Breast epithelium (tissue), 4 donors: Measurements from ENCODE around the gene KIFC1. TPM values are rescaled to one million over a fixed set of nuclear protein-coding genes. Genes with fewer than 3 reads are reported as not detected.

Experiments used
- DNase-seq, 2 donors: peaks; one replicate each; pipeline ENCODE4 v3.0.0-alpha.2; 2019; ENCODE audit warnings: low spot score in 2 of 2
- H3K27ac ChIP-seq, 2 donors: fragments of 200-600 bp; sonication (generic) in 1 of 2; one replicate each; pipeline ENCODE4 v1.5.1; 2016 to 2019; ENCODE audit warnings: mild to moderate bottlenecking in 1 of 2
- H3K27me3 ChIP-seq, 2 donors: fragments of 200-600 bp; sonication (generic) in 1 of 2; one replicate each; pipeline versions ENCODE4 v1.5.1 to v1.6.0; 2017 to 2019; ENCODE audit warnings: control low read depth in 1 of 2, mild to moderate bottlenecking in 1 of 2
- H3K36me3 ChIP-seq: fragments of 200-600 bp; one replicate; pipeline ENCODE4 v1.5.1; 2019
- H3K4me1 ChIP-seq, 2 donors: fragments of 200-600 bp; sonication (generic); one replicate each; pipeline ENCODE4 v1.5.1; 2016 to 2019; ENCODE audit warnings: control low read depth in 1 of 2
- H3K4me3 ChIP-seq, 3 donors: fragments of 200-600 bp; sonication (generic); 1 replicate in 2 of 3; 2 replicates in 1 of 3; pipeline ENCODE4 v1.5.1; 2016 to 2019; ENCODE audit warnings: mild to moderate bottlenecking in 3 of 3, moderate library complexity in 2 of 3
- H3K9me3 ChIP-seq, 2 donors: fragments of 200-600 bp; sonication (generic) in 1 of 2; one replicate each; pipeline ENCODE4 v1.5.1; 2016 to 2019; ENCODE audit warnings: control low read depth in 1 of 2
- CTCF ChIP-seq, 3 donors: fragments of 450-650 bp; IDR thresholded peaks; one replicate each; pipeline ENCODE4 v1.5.1; 2016 to 2017; ENCODE audit warnings: antibody characterized with exemption in 3 of 3, mild to moderate bottlenecking in 3 of 3, moderate library complexity in 3 of 3
- POLR2A ChIP-seq: fragments of 450-650 bp; IDR thresholded peaks from one replicate; pipeline ENCODE4 v1.6.1; 2016; ENCODE audit warnings: antibody characterized with exemption, mild to moderate bottlenecking, moderate library complexity
- POLR2AphosphoS5 ChIP-seq, 3 donors: sonication (generic); formaldehyde crosslinking; IDR thresholded peaks; one replicate each; pipeline ENCODE4 v1.6.1; 2017; ENCODE audit warnings: antibody characterized with exemption in 3 of 3
- intact Hi-C: fragments of 100-400 bp; cut with DNase I; formaldehyde crosslinking; loops from one replicate; pipeline ENCODE4 v1.15.1; 2023; ENCODE audit warnings: low total_unique reads
- total RNA-seq, 3 donors: library from RNA; depleted of rRNA; stranded (reverse); fragments of >200 nt; gene quantifications; one replicate each; pipeline ENCODE4 v1.1.0, GENCODE V29; 2016

KIFC1 gene
- total RNA-seq, 3 donors from 2014 or later, result 2.0 to 3.8 (median 3.2) TPM

- Histone ChIP-seq H3K27me3 (no peaks in the 10 kb centered on the region), H3K9me3 (no peaks in the 10 kb centered on the region), H3K36me3 (no peaks in the 10 kb centered on the region), H3K4me1 (peaks cover 5 to 16% of the 10 kb centered on the region in 2 donors), H3K27ac (peak overlapping the region; percentile 95 to 99), H3K4me3 (peak overlapping the region; percentile 50 to 77 (median 70))
- DNase-seq, result no peak
- TF ChIP-seq POLR2A, result no peak
- TF ChIP-seq POLR2AphosphoS5 (IDR thresholded peaks at IDR 0.05), result no peak
- TF ChIP-seq CTCF (IDR thresholded peaks at IDR 0.05), result no peak
- intact Hi-C loops, result loop anchor here (10.0 kb wide), 1 partner anchor 542 kb away; no protein-coding TSS in a partner anchor
These were observed 24.9 kb downstream of the KIFC1 start for GRCh38 chr6:33416386-33417127.

- intact Hi-C loops, result loop anchor here (10.0 kb wide), 1 partner anchor 543 kb away; no protein-coding TSS in a partner anchor
- no peak for DNase-seq
These were observed 25.7 kb downstream of the KIFC1 start for GRCh38 chr6:33417128-33417902.

GRCh38 chr6:33417903-33418689 lies 26.5 kb downstream of the KIFC1 start, which contains the start of gene CUTA:
Gene CUTA (minus strand): TSS chr6:33418107. CDS start chr6:33418000, 107 bp downstream.
- Histone ChIP-seq H3K4me3 (peak within 1 kb of the TSS; percentile 50 to 77 (median 70)), H3K27me3 (no peaks in the 10 kb centered on the region), H3K27ac (peak within 1 kb of the TSS; percentile 95 to 99), H3K4me1 (peaks cover 2 to 5% of the 10 kb centered on the region in 2 donors), H3K9me3 (no peaks in the 10 kb centered on the region), H3K36me3 (no peaks in the 10 kb centered on the region)
- intact Hi-C loops, result loop anchor here (10.0 kb wide), 1 partner anchor 543 kb away; no protein-coding TSS in a partner anchor
- peak; percentile 99 to 100 for DNase-seq
- TF ChIP-seq POLR2AphosphoS5 (IDR thresholded peaks at IDR 0.05) (peak; percentile 82 to 97 (median 95)), CTCF (IDR thresholded peaks at IDR 0.05) (peak in 2 of 3 donors; percentile 29 to 44), POLR2A (peak; percentile 84)

More at GRCh38 chr6:33417128-33417902, 25.7 kb downstream of the KIFC1 start:
- Histone ChIP-seq H3K4me3 (peak overlapping the region; percentile 50 to 77 (median 70)), H3K27ac (peak overlapping the region; percentile 95 to 99), H3K4me1 (peaks cover 5 to 9% of the 10 kb centered on the region in 2 donors), H3K9me3 (no peaks in the 10 kb centered on the region), H3K27me3 (no peaks in the 10 kb centered on the region), H3K36me3 (no peaks in the 10 kb centered on the region)
- TF ChIP-seq POLR2A, result no peak

GRCh38 chr6:33418690-33419291 lies 27.2 kb downstream of the KIFC1 start:
- H3K4me3 ChIP-seq, result peak overlapping the region; percentile 50 to 77 (median 70)
- intact Hi-C loops, result loop anchor here (10.0 kb wide), 1 partner anchor 544 kb away; no protein-coding TSS in a partner anchor
- H3K4me1 ChIP-seq, result peaks cover 0 to 5% of the 10 kb centered on the region in 2 donors
- DNase-seq, result no peak
- no peaks in the 10 kb centered on the region for H3K9me3 ChIP-seq
- peak overlapping the region; percentile 95 to 99 for H3K27ac ChIP-seq
- no peaks in the 10 kb centered on the region for H3K27me3 ChIP-seq
- no peaks in the 10 kb centered on the region for H3K36me3 ChIP-seq
- TF ChIP-seq POLR2AphosphoS5 (IDR thresholded peaks at IDR 0.05) (no peak), CTCF (IDR thresholded peaks at IDR 0.05) (no peak), POLR2A (no peak)
